GM11168 (cell line): ENCODE measurements around the gene CD47.

Experiments
- in situ Hi-C: fragments of 300-500 bp; cut with MboI; formaldehyde crosslinking; loops from one replicate; pipeline ENCODE4 v1.12.0; 2022; ENCODE audit warnings: low sequenced_read_pairs; ENCODE audit not compliant: unreplicated experiment

CD47 gene

GRCh38 chr3:108093616-108094015 lies 2.8 kb upstream of the CD47 start:
- in situ Hi-C loops, result no loop called here

- in situ Hi-C loops, result no loop called here
Measured at GRCh38 chr3:108093021-108093420, 2.2 kb upstream of the CD47 start.

- in situ Hi-C loops, result no loop called here
Measured at GRCh38 chr3:108092501-108092900, 1.7 kb upstream of the CD47 start.

GRCh38 chr3:108091498-108092250 lies 843 bp upstream of the CD47 start:
- in situ Hi-C loops, result no loop called here

- in situ Hi-C loops, result no loop called here
Measured at GRCh38 chr3:108090049-108090700, 656 bp downstream of the CD47 start.

- in situ Hi-C loops, result no loop called here
Measured at GRCh38 chr3:108089579-108089978, 1.3 kb downstream of the CD47 start.

- in situ Hi-C loops, result no loop called here
Measured at GRCh38 chr3:108088697-108089096, 2.1 kb downstream of the CD47 start.

GRCh38 chr3:108088146-108088545 lies 2.7 kb downstream of the CD47 start:
- in situ Hi-C loops, result no loop called here

- in situ Hi-C loops, result no loop called here
Measured at GRCh38 chr3:108086653-108087052, 4.2 kb downstream of the CD47 start.

- in situ Hi-C loops, result no loop called here
Measured at GRCh38 chr3:108085810-108086350, 5.0 kb downstream of the CD47 start.

GRCh38 chr3:108085370-108085769 lies 5.5 kb downstream of the CD47 start:
- in situ Hi-C loops, result no loop called here

- in situ Hi-C loops, result no loop called here
Measured at GRCh38 chr3:108079877-108080276, 11.0 kb downstream of the CD47 start.

GRCh38 chr3:108079043-108079442 lies 11.8 kb downstream of the CD47 start:
- in situ Hi-C loops, result no loop called here

GRCh38 chr3:108076564-108076963 lies 14.3 kb downstream of the CD47 start:
- in situ Hi-C loops, result no loop called here

GRCh38 chr3:108073764-108074431 lies 16.9 kb downstream of the CD47 start:
- in situ Hi-C loops, result no loop called here

GRCh38 chr3:108071368-108071767 lies 19.5 kb downstream of the CD47 start:
- in situ Hi-C loops, result no loop called here

GRCh38 chr3:108070356-108070755 lies 20.5 kb downstream of the CD47 start:
- in situ Hi-C loops, result no loop called here

- in situ Hi-C loops, result no loop called here
Measured at GRCh38 chr3:108067768-108068167, 23.1 kb downstream of the CD47 start.

- in situ Hi-C loops, result no loop called here
Measured at GRCh38 chr3:108065096-108065495, 25.7 kb downstream of the CD47 start.

GRCh38 chr3:108064293-108064887 lies 26.4 kb downstream of the CD47 start:
- in situ Hi-C loops, result no loop called here

GRCh38 chr3:108062051-108062450 lies 28.8 kb downstream of the CD47 start:
- in situ Hi-C loops, result no loop called here
